GM23248 (cell line): ENCODE measurements around the gene ING3. TPM values are rescaled to one million over a fixed set of nuclear protein-coding genes. Genes with fewer than 3 reads are reported as not detected.

Experiments
- DNase-seq: peaks from one replicate; pipeline ENCODE4 v3.0.0-alpha.2; 2015
- H2AFZ ChIP-seq: fragments of 200-600 bp; sonication (generic); 2 replicates; pipeline ENCODE4 v1.6.1; 2016; ENCODE audit warnings: antibody characterized with exemption
- H3F3A ChIP-seq: fragments of 200-600 bp; sonication (generic); 2 replicates; pipeline ENCODE4 v1.6.1; 2016; ENCODE audit warnings: mild to moderate bottlenecking, antibody characterized with exemption, mixed run types; ENCODE audit not compliant: insufficient read depth
- H3K27ac ChIP-seq: fragments of 200-600 bp; sonication (generic); 2 replicates; pipeline ENCODE4 v1.5.1; 2016; ENCODE audit warnings: mild to moderate bottlenecking
- H3K27me3 ChIP-seq: fragments of 200-600 bp; sonication (generic); replicated peaks from 2 replicates; pipeline ENCODE4 v1.6.1; 2016; ENCODE audit warnings: mild to moderate bottlenecking; ENCODE audit not compliant: insufficient read depth
- H3K36me3 ChIP-seq: fragments of 200-600 bp; sonication (generic); 2 replicates; pipeline ENCODE4 v1.6.1; 2016; ENCODE audit warnings: low read depth, mild to moderate bottlenecking
- H3K4me1 ChIP-seq: fragments of 200-600 bp; sonication (generic); 2 replicates; pipeline ENCODE4 v1.6.1; 2016; ENCODE audit warnings: mild to moderate bottlenecking; ENCODE audit not compliant: insufficient read depth
- H3K4me2 ChIP-seq: fragments of 200-600 bp; sonication (generic); one replicate; pipeline ENCODE4 v1.6.1; 2016; ENCODE audit warnings: mild to moderate bottlenecking; ENCODE audit not compliant: unreplicated experiment
- H3K4me3 ChIP-seq: fragments of 200-600 bp; sonication (generic); 2 replicates; pipeline ENCODE4 v1.5.1; 2016; ENCODE audit warnings: mild to moderate bottlenecking
- H3K79me2 ChIP-seq: fragments of 200-600 bp; sonication (generic); 2 replicates; pipeline ENCODE4 v1.6.1; 2016; ENCODE audit warnings: mild to moderate bottlenecking; ENCODE audit not compliant: insufficient read depth
- H3K9ac ChIP-seq: fragments of 200-600 bp; sonication (generic); 2 replicates; pipeline ENCODE4 v1.6.1; 2016; ENCODE audit warnings: mild to moderate bottlenecking
- H3K9me2 ChIP-seq: fragments of 200-600 bp; sonication (generic); 2 replicates; pipeline ENCODE4 v1.6.1; 2016; ENCODE audit warnings: mixed run types, mild to moderate bottlenecking, moderate library complexity; ENCODE audit not compliant: insufficient read depth
- H3K9me3 ChIP-seq: fragments of 200-600 bp; sonication (generic); one replicate; pipeline ENCODE4 v1.6.1; 2017; ENCODE audit warnings: low read depth
- H4K20me1 ChIP-seq: fragments of 200-600 bp; sonication (generic); 2 replicates; pipeline ENCODE4 v1.6.0; 2016; ENCODE audit not compliant: insufficient read depth
- EZH2 ChIP-seq: fragments of 200-600 bp; sonication (generic); IDR thresholded peaks from 2 replicates; pipeline ENCODE4 v1.6.1; 2018; ENCODE audit warnings: antibody characterized with exemption, mild to moderate bottlenecking; ENCODE audit not compliant: insufficient read depth, poor library complexity, severe bottlenecking
- EZH2phosphoT487 ChIP-seq: fragments of 200-600 bp; sonication (generic); IDR thresholded peaks from 2 replicates; pipeline ENCODE4 v1.6.1; 2018; ENCODE audit warnings: antibody characterized with exemption, moderate library complexity, mild to moderate bottlenecking, low read depth; ENCODE audit not compliant: insufficient read depth
- WGBS, 2 experiments: methylation state at CpG; one replicate each; pipeline ENCODE4 v1.1.6; 2015 to 2017; ENCODE audit warnings: low lambda C conversion rate in 2 of 2, low coverage in 1 of 2; ENCODE audit errors: missing lambda C conversion rate in 2 of 2; 5-methylcytosine and 5-hydroxymethylcytosine counted together
- in situ Hi-C: fragments of 300-500 bp; cut with MboI; formaldehyde crosslinking; loops from 2 replicates; pipeline ENCODE4 v1.15.0; 2020
- polyA plus RNA-seq: library from polyadenylated mRNA; unstranded; fragments of >200 nt; fragmentation: Nextera tagmentation; extraction: Ambion mirVana; gene quantifications from 2 replicates; pipeline ENCODE4 v1.2.1, GENCODE V29; 2016
- total RNA-seq: library from RNA; depleted of rRNA; stranded (reverse); fragments of >200 nt; shearing (Covaris generic); gene quantifications from 2 replicates; pipeline ENCODE4 v1.2.3, GENCODE V29; 2014

The ING3 gene
- total and polyA plus RNA-seq, 2 experiments from 2014 or later = 10.1 to 27.0 TPM

GRCh38 chr7:120960714-120961113 lies 10.1 kb downstream of the ING3 start:
- H3K27me3 ChIP-seq = no peaks in the 10 kb centered on the region
- H3K9ac ChIP-seq = no peak overlapping the region
- DNase-seq = no peak
- TF ChIP-seq EZH2 = no peak
- no peak for TF ChIP-seq EZH2phosphoT487
- H4K20me1 ChIP-seq = no peaks in the 10 kb centered on the region
- H3F3A ChIP-seq = no peaks in the 10 kb centered on the region
- H3K4me1 ChIP-seq = no peaks in the 10 kb centered on the region
- H3K27ac ChIP-seq = no peak overlapping the region
- 94 to 100% methylated on average over 1 of the region's 1 CpG for WGBS, 2 experiments
- H3K9me2 ChIP-seq = no peaks in the 10 kb centered on the region
- no peak overlapping the region for H3K4me3 ChIP-seq
- H3K36me3 ChIP-seq = peaks cover 9% of the 10 kb centered on the region
- H3K9me3 ChIP-seq = no peaks in the 10 kb centered on the region
- in situ Hi-C loops = no loop called here
- no peaks in the 10 kb centered on the region for H3K79me2 ChIP-seq
- no peak overlapping the region for H2AFZ ChIP-seq
- no peak overlapping the region for H3K4me2 ChIP-seq

- TF ChIP-seq EZH2 (no peak), EZH2phosphoT487 (no peak)
- no peaks in the 10 kb centered on the region for H4K20me1 ChIP-seq
- no peaks in the 10 kb centered on the region for H3K27me3 ChIP-seq
- H3K4me3 ChIP-seq = no peak overlapping the region
- H3K36me3 ChIP-seq = no peaks in the 10 kb centered on the region
- no peak overlapping the region for H3K4me2 ChIP-seq
- no peaks in the 10 kb centered on the region for H3K9me2 ChIP-seq
- H3F3A ChIP-seq = no peaks in the 10 kb centered on the region
- no peaks in the 10 kb centered on the region for H3K79me2 ChIP-seq
- no peak for DNase-seq
- no peak overlapping the region for H2AFZ ChIP-seq
- in situ Hi-C loops = no loop called here
- no peaks in the 10 kb centered on the region for H3K9me3 ChIP-seq
- no peak overlapping the region for H3K27ac ChIP-seq
- no peaks in the 10 kb centered on the region for H3K4me1 ChIP-seq
- no peak overlapping the region for H3K9ac ChIP-seq
- 47 to 79% methylated on average over 1 of the region's 1 CpG for WGBS, 2 experiments
These were observed 11.1 kb downstream of the ING3 start for GRCh38 chr7:120961638-120962173.

- in situ Hi-C loops = no loop called here
- DNase-seq = no peak
- H3K4me1 ChIP-seq = no peaks in the 10 kb centered on the region
- no peak overlapping the region for H3K9ac ChIP-seq
- H3K36me3 ChIP-seq = peaks cover 10% of the 10 kb centered on the region
- H3K27me3 ChIP-seq = no peaks in the 10 kb centered on the region
- no peaks in the 10 kb centered on the region for H3K9me3 ChIP-seq
- H3K79me2 ChIP-seq = no peaks in the 10 kb centered on the region
- no peaks in the 10 kb centered on the region for H3F3A ChIP-seq
- WGBS, 2 experiments = 96 to 97% methylated on average over 1 of the region's 1 CpG
- H4K20me1 ChIP-seq = no peaks in the 10 kb centered on the region
- H3K4me2 ChIP-seq = no peak overlapping the region
- no peak overlapping the region for H2AFZ ChIP-seq
- H3K27ac ChIP-seq = no peak overlapping the region
- TF ChIP-seq EZH2 (no peak), EZH2phosphoT487 (no peak)
- no peak overlapping the region for H3K4me3 ChIP-seq
- no peaks in the 10 kb centered on the region for H3K9me2 ChIP-seq
These were observed 13.5 kb downstream of the ING3 start for GRCh38 chr7:120964088-120964487.

GRCh38 chr7:120966961-120967360 lies 16.4 kb downstream of the ING3 start:
- no peak overlapping the region for H3K27ac ChIP-seq
- no peaks in the 10 kb centered on the region for H3K9me3 ChIP-seq
- in situ Hi-C loops = no loop called here
- no peak overlapping the region for H3K4me2 ChIP-seq
- no peak for DNase-seq
- H4K20me1 ChIP-seq = no peaks in the 10 kb centered on the region
- H3K9ac ChIP-seq = no peak overlapping the region
- no peaks in the 10 kb centered on the region for H3K4me1 ChIP-seq
- peaks cover 30% of the 10 kb centered on the region for H3K36me3 ChIP-seq
- no peak overlapping the region for H2AFZ ChIP-seq
- H3K79me2 ChIP-seq = no peaks in the 10 kb centered on the region
- no peaks in the 10 kb centered on the region for H3K9me2 ChIP-seq
- no peaks in the 10 kb centered on the region for H3F3A ChIP-seq
- H3K4me3 ChIP-seq = no peak overlapping the region
- TF ChIP-seq EZH2 (no peak), EZH2phosphoT487 (no peak)
- H3K27me3 ChIP-seq = no peaks in the 10 kb centered on the region

GRCh38 chr7:120973849-120974248 lies 23.3 kb downstream of the ING3 start:
- Histone ChIP-seq H3K79me2 (no peaks in the 10 kb centered on the region), H3K4me2 (no peak overlapping the region), H3K27me3 (no peaks in the 10 kb centered on the region), H3K9ac (no peak overlapping the region), H3K27ac (no peak overlapping the region), H3F3A (peaks cover 6% of the 10 kb centered on the region), H4K20me1 (no peaks in the 10 kb centered on the region), H3K4me1 (no peaks in the 10 kb centered on the region), H2AFZ (no peak overlapping the region), H3K4me3 (no peak overlapping the region), H3K9me2 (no peaks in the 10 kb centered on the region), H3K9me3 (no peaks in the 10 kb centered on the region), H3K36me3 (peaks cover 54% of the 10 kb centered on the region)
- 90 to 100% methylated on average over 1 of the region's 1 CpG for WGBS, 2 experiments
- in situ Hi-C loops = no loop called here
- no peak for TF ChIP-seq EZH2
- no peak for TF ChIP-seq EZH2phosphoT487
- DNase-seq = no peak
